Measurements from ENCODE around the gene PCDHGA8. TPM values are rescaled to one million over a fixed set of nuclear protein-coding genes. Genes with fewer than 3 reads are reported as not detected.

PCDHGA8 gene
- total RNA-seq, 2 experiments from 2014 or later = not detected

DNA sequence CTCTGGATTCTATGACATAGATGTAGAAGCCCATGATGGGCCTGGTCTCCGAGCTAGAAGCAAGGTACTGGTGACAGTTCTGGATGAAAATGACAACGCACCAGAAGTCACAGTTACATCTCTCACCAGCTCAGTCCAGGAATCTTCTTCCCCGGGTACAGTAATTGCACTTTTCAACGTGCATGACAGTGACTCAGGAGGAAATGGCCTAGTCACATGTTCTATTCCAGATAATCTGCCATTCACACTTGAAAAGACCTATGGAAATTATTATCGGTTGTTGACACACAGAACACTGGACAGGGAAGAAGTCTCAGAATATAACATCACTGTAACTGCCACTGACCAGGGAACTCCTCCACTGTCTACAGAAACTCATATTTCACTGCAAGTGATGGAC lies 36.3 kb upstream of the PCDHGA8 start:
- POLR2A ChIA-PET = no interaction called here
- DNase-seq = no peak

DNA sequence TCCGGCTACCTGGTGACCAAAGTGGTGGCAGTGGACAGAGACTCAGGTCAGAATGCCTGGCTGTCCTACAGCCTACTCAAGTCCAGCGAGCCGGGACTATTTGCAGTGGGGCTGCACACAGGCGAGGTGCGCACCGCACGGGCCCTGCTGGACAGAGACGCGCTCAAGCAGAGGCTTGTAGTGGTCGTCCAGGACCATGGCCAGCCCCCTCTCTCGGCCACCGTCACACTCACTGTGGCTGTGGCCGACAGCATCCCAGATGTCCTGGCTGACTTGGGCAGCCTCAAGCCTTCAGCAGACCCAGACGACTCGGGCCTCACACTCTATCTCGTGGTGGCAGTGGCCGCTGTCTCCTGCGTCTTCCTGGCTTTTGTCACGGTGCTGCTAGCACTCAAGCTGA lies 35.5 kb upstream of the PCDHGA8 start:
- CTCF ChIA-PET = no interaction called here
- peaks cover 2% of the 10 kb centered on the region for H3K4me1 Mint-ChIP-seq (ENCODE audit: low read depth)
- no peak overlapping the region for H3K27ac Mint-ChIP-seq
- ATAC-seq (no peak), DNase-seq (no peak)
- no peak overlapping the region for H3K4me3 Mint-ChIP-seq
- POLR2A ChIA-PET = no interaction called here
- peaks cover 22% of the 10 kb centered on the region for H3K9me3 Mint-ChIP-seq (ENCODE audit: insufficient read depth)
- peaks cover 13% of the 10 kb centered on the region for H3K36me3 Mint-ChIP-seq (ENCODE audit: low read depth)
- H3K27me3 Mint-ChIP-seq (ENCODE audit: low read depth) = peaks cover 30% of the 10 kb centered on the region

More for the DNA sequence above, 36.3 kb upstream of the PCDHGA8 start:
- Mint-ChIP-seq H3K4me3 (no peak overlapping the region), H3K36me3 (ENCODE audit: low read depth) (peaks cover 10% of the 10 kb centered on the region), H3K4me1 (ENCODE audit: low read depth) (peaks cover 2% of the 10 kb centered on the region), H3K27ac (no peak overlapping the region), H3K27me3 (ENCODE audit: low read depth) (peaks cover 31% of the 10 kb centered on the region), H3K9me3 (ENCODE audit: insufficient read depth) (peaks cover 17% of the 10 kb centered on the region)
- ATAC-seq = no peak
- CTCF ChIA-PET = interaction anchor here (1.1 to 2.0 kb wide), 4 partner anchors 23 to 208 kb away, joined by 4 to 11 read pairs (median 6); partner anchors contain the start of gene TAF7

DNA sequence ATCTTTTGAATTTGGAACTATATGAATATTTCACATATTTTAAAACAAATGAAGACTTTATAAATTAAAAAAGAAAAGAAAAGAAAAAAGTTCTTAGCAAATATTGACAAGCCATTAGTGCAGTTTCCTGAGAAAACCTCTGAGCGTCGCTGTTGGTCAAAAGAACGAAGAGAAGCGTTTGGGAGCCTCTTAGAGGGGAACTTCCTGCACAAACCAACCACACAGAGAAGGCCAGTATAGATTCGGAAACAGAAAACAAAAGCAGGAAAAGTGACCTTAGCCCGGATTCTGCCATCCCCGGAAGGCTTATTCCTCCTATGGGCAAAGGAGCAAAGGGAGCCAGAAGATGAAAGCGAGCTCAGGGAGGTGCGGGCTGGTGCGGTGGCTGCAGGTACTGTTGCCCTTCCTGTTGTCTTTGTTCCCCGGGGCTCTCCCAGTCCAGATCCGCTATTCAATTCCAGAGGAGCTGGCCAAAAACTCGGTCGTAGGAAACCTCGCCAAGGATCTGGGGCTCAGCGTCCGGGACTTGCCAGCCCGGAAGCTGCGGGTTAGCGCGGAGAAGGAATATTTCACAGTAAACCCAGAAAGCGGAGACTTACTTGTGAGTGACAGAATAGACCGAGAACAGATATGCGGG lies 32.5 kb upstream of the PCDHGA8 start, which contains the start of gene PCDHGB2:
Gene PCDHGB2 (plus strand): TSS at position 205 of the 637 bp plus-strand sequence. CDS start 142 bp downstream, at position 347.
- Mint-ChIP-seq H3K27me3 (ENCODE audit: low read depth) (peaks cover 44% of the 10 kb centered on the region), H3K27ac (no peak within 1 kb of the TSS)
- DNase-seq = peak; percentile 36

DNA sequence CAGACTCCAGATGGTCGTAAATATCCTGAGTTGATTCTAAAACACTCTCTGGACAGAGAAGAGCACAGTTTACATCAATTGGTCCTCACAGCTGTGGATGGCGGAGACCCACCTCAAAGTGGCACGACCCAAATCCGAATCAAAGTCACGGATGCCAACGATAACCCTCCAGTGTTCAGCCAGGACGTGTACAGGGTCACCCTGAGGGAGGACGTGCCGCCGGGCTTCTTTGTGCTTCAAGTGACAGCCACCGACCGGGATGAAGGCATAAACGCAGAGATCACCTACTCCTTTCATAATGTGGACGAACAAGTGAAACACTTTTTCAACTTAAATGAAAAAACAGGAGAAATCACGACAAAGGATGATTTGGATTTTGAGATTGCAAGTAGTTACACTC lies 31.7 kb upstream of the PCDHGA8 start:
- Mint-ChIP-seq H3K36me3 (ENCODE audit: low read depth) (peaks cover 35% of the 10 kb centered on the region), H3K9me3 (ENCODE audit: insufficient read depth) (peaks cover 45% of the 10 kb centered on the region), H3K27me3 (ENCODE audit: low read depth) (peaks cover 47% of the 10 kb centered on the region), H3K4me3 (peak overlapping the region; percentile 6), H3K4me1 (ENCODE audit: low read depth) (peaks cover 2% of the 10 kb centered on the region), H3K27ac (no peak overlapping the region)
- DNase-seq (no peak), ATAC-seq (no peak)
- CTCF ChIA-PET = interaction anchor here (0.8 to 1.3 kb wide), 4 partner anchors 10 to 203 kb away, joined by 3 to 8 read pairs (median 4); partner anchors contain the start of genes PCDHGA10, PCDHGB1 and TAF7
- POLR2A ChIA-PET = no interaction called here

More for the DNA sequence above, 32.5 kb upstream of the PCDHGA8 start, which contains the start of gene PCDHGB2:
- POLR2A ChIA-PET = no interaction called here
- peaks cover 29% of the 10 kb centered on the region for H3K36me3 Mint-ChIP-seq (ENCODE audit: low read depth)
- peak; percentile 55 for ATAC-seq
- H3K4me1 Mint-ChIP-seq (ENCODE audit: low read depth) = peaks cover 2% of the 10 kb centered on the region
- CTCF ChIA-PET = interaction anchor here (0.7 to 1.6 kb wide), 12 partner anchors 10 to 204 kb away, joined by 3 to 8 read pairs (median 4); partner anchors contain the start of genes PCDHGA10, PCDHGA12, PCDHGA3 and PCDHGB1
- H3K9me3 Mint-ChIP-seq (ENCODE audit: insufficient read depth) = peaks cover 38% of the 10 kb centered on the region
- peak within 1 kb of the TSS; percentile 54 for H3K4me3 Mint-ChIP-seq

DNA sequence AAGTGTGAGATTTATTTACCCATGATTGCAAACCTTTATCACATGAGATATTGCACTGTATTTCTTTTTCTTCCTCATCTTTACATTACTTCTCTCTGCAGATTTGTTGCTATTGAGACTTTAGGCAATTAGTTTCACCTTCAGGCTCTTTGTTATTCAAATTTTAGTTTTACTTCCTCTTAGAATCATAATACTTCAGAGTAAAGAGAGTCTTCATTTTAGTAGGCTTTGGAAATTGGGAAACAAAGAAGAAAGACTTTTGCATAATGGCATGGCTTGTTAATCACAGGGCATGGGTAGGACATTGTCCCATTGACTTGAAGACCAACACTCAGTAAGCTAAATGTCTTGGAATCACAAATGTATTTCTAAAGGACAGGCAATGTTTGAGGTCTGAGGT lies 29.7 kb upstream of the PCDHGA8 start:
- no peak for ATAC-seq
- Mint-ChIP-seq H3K9me3 (ENCODE audit: insufficient read depth) (peaks cover 55% of the 10 kb centered on the region), H3K27me3 (ENCODE audit: low read depth) (peaks cover 53% of the 10 kb centered on the region), H3K36me3 (ENCODE audit: low read depth) (peaks cover 37% of the 10 kb centered on the region), H3K4me3 (no peak overlapping the region), H3K4me1 (ENCODE audit: low read depth) (peaks cover 2% of the 10 kb centered on the region), H3K27ac (no peak overlapping the region)
- no peak for DNase-seq
- POLR2A ChIA-PET = interaction anchor here (1.2 kb wide), 1 partner anchor 42 kb away, joined by 3 read pairs; the partner anchor contains the start of gene TAF7
- CTCF ChIA-PET = no interaction called here

DNA sequence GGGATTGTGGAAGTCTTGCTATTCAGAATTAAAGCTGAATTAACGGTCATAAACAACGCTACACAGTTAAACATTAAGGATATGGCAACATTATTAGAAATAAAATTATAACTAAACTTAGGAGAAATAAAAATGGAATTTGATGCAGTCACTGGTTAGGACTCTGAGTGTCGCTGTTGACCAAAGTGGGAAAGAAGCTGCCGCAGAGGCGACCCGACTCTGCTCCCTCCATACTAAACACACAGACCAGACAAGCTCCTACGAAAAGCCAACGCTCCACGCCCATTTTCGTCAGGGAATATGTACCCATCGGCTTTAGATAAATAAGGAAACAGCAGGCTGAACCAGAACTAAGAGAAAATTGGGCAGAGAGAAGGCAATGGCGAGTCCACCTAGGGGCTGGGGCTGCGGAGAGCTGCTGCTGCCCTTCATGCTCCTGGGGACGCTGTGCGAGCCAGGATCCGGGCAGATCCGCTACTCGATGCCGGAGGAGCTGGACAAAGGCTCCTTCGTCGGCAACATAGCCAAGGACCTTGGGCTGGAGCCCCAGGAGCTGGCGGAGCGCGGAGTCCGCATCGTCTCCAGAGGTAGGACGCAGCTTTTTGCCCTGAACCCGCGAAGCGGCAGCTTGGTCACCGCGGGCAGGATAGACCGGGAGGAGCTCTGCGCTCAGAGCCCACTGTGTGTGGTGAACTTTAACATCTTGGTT lies 28.3 kb upstream of the PCDHGA8 start, which contains the start of gene PCDHGA5:
Gene PCDHGA5 (plus strand): TSS at position 211 of the 709 bp plus-strand sequence. CDS start 169 bp downstream, at position 380.
- CTCF ChIA-PET = interaction anchor here (1.0 to 1.2 kb wide), 6 partner anchors 22 to 57 kb away, joined by 3 to 5 read pairs (median 3); partner anchors contain the start of genes PCDHGA10, PCDHGA11, PCDHGB5 and TAF7
- Mint-ChIP-seq H3K9me3 (ENCODE audit: insufficient read depth) (peaks cover 55% of the 10 kb centered on the region), H3K27me3 (ENCODE audit: low read depth) (peaks cover 51% of the 10 kb centered on the region), H3K36me3 (ENCODE audit: low read depth) (peaks cover 37% of the 10 kb centered on the region), H3K4me1 (ENCODE audit: low read depth) (peaks cover 2% of the 10 kb centered on the region), H3K27ac (peak within 1 kb of the TSS; percentile 46), H3K4me3 (peak within 1 kb of the TSS; percentile 28)
- POLR2A ChIA-PET = no interaction called here
- DNase-seq (no peak), ATAC-seq (no peak)

DNA sequence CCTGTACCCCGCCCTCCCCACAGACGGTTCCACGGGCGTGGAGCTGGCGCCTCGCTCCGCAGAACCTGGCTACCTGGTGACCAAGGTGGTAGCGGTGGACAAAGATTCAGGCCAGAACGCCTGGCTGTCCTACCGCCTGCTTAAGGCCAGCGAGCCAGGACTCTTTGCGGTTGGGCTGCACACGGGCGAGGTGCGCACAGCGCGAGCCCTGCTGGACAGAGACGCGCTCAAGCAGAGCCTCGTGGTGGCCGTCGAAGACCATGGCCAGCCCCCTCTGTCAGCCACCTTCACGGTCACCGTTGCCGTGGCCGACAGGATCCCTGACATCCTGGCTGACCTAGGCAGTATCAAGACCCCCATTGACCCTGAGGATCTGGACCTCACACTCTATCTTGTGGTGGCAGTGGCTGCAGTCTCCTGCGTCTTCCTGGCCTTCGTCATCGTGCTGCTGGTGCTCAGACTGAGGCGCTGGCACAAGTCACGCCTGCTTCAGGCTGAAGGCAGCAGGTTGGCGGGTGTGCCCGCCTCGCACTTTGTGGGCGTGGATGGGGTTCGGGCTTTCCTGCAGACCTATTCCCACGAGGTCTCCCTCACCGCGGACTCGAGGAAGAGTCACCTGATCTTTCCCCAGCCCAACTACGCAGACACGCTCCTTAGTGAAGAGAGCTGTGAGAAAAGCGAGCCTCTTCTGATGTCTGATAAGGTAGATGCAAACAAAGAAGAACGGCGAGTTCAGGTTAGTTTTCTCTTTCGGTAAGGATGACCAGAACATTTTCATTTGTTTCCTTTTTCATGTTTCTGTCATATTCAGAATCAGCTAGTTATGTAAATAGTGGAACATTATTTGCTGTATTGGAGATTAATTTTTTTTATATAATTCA lies 26.2 kb upstream of the PCDHGA8 start:
- no peak for DNase-seq
- no peak for ATAC-seq
- CTCF ChIA-PET = no interaction called here
- Mint-ChIP-seq H3K4me3 (peak overlapping the region; percentile 38), H3K27me3 (ENCODE audit: low read depth) (peaks cover 56% of the 10 kb centered on the region), H3K9me3 (ENCODE audit: insufficient read depth) (peaks cover 48% of the 10 kb centered on the region), H3K27ac (no peak overlapping the region), H3K4me1 (ENCODE audit: low read depth) (peaks cover 8% of the 10 kb centered on the region), H3K36me3 (ENCODE audit: low read depth) (peaks cover 28% of the 10 kb centered on the region)
- POLR2A ChIA-PET = no interaction called here

DNA sequence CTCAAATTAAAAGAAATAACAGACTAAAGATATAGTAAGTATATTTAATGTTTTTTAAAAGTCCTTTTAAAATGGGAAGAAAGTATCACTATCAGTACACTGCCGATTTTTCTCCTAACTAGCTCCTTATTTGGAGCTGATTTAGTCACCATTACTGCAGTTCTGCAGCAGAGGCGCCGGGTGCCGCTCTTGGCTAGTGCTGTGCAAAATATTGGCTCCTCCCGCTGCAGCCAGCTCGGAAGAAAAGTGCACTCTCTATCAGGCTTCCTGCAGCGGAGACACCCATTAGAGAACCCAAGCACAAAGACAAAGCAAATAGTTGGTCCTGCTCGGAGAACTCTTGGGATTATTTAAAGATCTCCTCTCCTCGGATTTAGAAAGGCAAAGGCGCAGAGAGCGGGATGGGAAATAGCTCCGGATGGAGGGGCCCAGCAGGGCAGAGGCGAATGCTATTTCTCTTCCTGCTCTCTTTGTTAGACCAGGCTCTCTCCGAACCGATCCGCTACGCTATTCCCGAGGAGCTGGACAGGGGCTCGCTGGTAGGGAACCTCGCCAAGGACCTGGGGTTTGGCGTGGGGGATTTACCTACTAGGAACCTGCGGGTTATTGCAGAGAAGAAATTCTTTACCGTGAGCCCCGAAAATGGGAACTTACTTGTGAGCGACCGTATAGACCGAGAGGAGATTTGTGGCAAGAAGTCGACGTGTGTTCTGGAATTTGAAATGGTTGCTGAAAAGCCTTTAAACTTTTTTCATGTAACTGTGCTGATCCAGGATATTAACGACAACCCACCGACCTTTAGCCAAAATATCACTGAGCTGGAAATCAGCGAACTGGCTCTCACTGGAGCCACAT lies 22.2 kb upstream of the PCDHGA8 start, which contains the start of gene PCDHGB3:
Gene PCDHGB3 (plus strand): TSS at position 249 of the 855 bp plus-strand sequence. CDS start 153 bp downstream, at position 402.
- Mint-ChIP-seq H3K27me3 (ENCODE audit: low read depth) (peaks cover 45% of the 10 kb centered on the region), H3K36me3 (ENCODE audit: low read depth) (peaks cover 15% of the 10 kb centered on the region), H3K27ac (no peak within 1 kb of the TSS), H3K4me3 (peak within 1 kb of the TSS; percentile 63), H3K4me1 (ENCODE audit: low read depth) (peaks cover 8% of the 10 kb centered on the region), H3K9me3 (ENCODE audit: insufficient read depth) (peaks cover 27% of the 10 kb centered on the region)
- DNase-seq = peak; percentile 52
- peak; percentile 57 for ATAC-seq
- CTCF ChIA-PET = interaction anchor here (0.8 to 2.2 kb wide), 21 partner anchors 10 to 197 kb away, joined by 3 to 22 read pairs (median 5); partner anchors contain the start of genes PCDHGA1, PCDHGA10, PCDHGA11 and PCDHGA12
- POLR2A ChIA-PET = interaction anchor here (0.7 kb wide), 1 partner anchor 51 kb away, joined by 3 read pairs; no protein-coding TSS in a partner anchor

DNA sequence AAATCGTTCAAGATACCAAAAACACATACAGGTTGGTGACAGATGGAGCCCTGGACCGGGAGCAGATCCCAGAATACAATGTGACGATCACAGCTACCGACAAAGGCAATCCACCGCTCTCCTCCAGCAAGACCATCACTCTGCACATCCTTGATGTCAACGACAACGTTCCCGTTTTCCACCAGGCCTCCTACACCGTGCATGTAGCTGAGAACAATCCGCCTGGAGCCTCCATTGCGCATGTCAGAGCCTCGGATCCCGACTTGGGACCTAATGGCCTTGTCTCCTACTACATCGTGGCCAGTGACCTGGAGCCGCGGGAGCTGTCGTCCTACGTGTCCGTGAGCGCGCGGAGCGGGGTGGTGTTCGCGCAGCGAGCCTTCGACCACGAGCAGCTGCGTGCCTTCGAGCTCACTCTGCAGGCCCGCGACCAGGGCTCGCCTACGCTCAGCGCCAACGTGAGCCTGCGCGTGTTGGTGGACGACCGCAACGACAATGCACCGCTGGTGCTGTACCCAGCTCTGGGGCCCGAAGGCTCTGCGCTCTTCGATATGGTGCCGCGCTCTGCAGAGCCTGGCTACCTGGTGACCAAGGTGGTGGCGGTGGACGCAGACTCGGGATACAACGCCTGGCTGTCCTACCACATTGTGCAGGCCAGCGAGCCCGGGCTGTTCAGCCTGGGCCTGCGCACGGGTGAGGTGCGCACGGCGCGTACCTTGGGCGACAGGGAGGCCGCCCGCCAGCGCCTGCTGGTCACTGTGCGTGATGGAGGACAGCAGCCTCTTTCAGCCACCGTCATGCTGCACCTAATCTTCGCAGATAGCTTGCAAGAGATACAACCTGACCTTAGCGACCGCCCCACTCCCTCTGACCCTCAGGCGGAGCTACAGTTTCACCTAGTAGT lies 20.6 kb upstream of the PCDHGA8 start:
- DNase-seq (no peak), ATAC-seq (no peak)
- peaks cover 39% of the 10 kb centered on the region for H3K27me3 Mint-ChIP-seq (ENCODE audit: low read depth)
- CTCF ChIA-PET = interaction anchor here (0.7 to 1.7 kb wide), 4 partner anchors 28 to 59 kb away, joined by 3 to 6 read pairs (median 6); partner anchors contain the start of genes PCDHGA10, PCDHGA11, PCDHGA12 and PCDHGA3
- POLR2A ChIA-PET = interaction anchor here (0.6 kb wide), 1 partner anchor 1070 kb away, joined by 3 read pairs; no protein-coding TSS in a partner anchor
- H3K9me3 Mint-ChIP-seq (ENCODE audit: insufficient read depth) = peaks cover 18% of the 10 kb centered on the region
- H3K27ac Mint-ChIP-seq = no peak overlapping the region
- no peak overlapping the region for H3K4me3 Mint-ChIP-seq
- H3K36me3 Mint-ChIP-seq (ENCODE audit: low read depth) = peaks cover 9% of the 10 kb centered on the region
- H3K4me1 Mint-ChIP-seq (ENCODE audit: low read depth) = peaks cover 8% of the 10 kb centered on the region
